Caco-2 (cell line): Measurements from ENCODE around the gene OR9Q1. TPM values are rescaled to one million over a fixed set of nuclear protein-coding genes. Genes with fewer than 3 reads are reported as not detected.

ENCODE experiments used
- BruUV-seq: library from RNA; stranded (reverse); fragments of 400-500 nt; replicated peaks from 2 replicates; lab custom pipeline; 2021; lab: Mats Ljungman, UMichigan
- CTCF ChIA-PET: fragments of 300-600 bp; sonication (Branson Sonifier 250); formaldehyde crosslinking; loops from one replicate; lab custom pipeline; 2022; ENCODE audit warnings: antibody characterized with exemption; lab: Charles Lee
- POLR2A ChIA-PET: fragments of 300-600 bp; sonication (Branson Sonifier 250); formaldehyde crosslinking; loops from one replicate; lab custom pipeline; 2022; ENCODE audit warnings: antibody characterized with exemption; lab: Charles Lee
- DNase-seq, 2 experiments: peaks; one replicate each; pipeline versions ENCODE4 v3.0.0 to v3.0.0-alpha.2; 2020 to 2022
- H3K27me3 ChIP-seq: replicated peaks from 2 replicates; pipeline ENCODE4 v1.6.0; 2011; ENCODE audit warnings: low read length; ENCODE audit not compliant: control insufficient read depth, insufficient read depth
- H3K36me3 ChIP-seq: 2 replicates; pipeline ENCODE4 v1.5.1; 2011; ENCODE audit warnings: low read length; ENCODE audit not compliant: control insufficient read depth, insufficient read depth
- H3K4me1 ChIP-seq: fragments of 250-450 bp; sonication (Bioruptor Pico); 2 replicates; pipeline ENCODE4 v1.5.1; 2020; ENCODE audit warnings: mild to moderate bottlenecking
- H3K4me3 ChIP-seq: 2 replicates; pipeline ENCODE4 v1.5.1; 2011; ENCODE audit warnings: low read depth, mild to moderate bottlenecking, control low read depth, low read length
- H3K9me3 ChIP-seq: fragments of 250-450 bp; sonication (Bioruptor Pico); 2 replicates; pipeline ENCODE4 v1.5.1; 2020; ENCODE audit warnings: mild to moderate bottlenecking, moderate library complexity
- H3K27ac Mint-ChIP-seq: one replicate; pipeline ENCODE4 v1.8.0; 2022; ENCODE audit warnings: mixed read lengths; ENCODE audit not compliant: unreplicated experiment
- H3K27me3 Mint-ChIP-seq: one replicate; pipeline ENCODE4 v1.8.0; 2022; ENCODE audit warnings: mixed read lengths; ENCODE audit not compliant: insufficient read depth, unreplicated experiment
- H3K36me3 Mint-ChIP-seq: one replicate; pipeline ENCODE4 v1.8.0; 2022; ENCODE audit warnings: mild to moderate bottlenecking, mixed read lengths; ENCODE audit not compliant: insufficient read depth, unreplicated experiment
- H3K4me1 Mint-ChIP-seq: one replicate; pipeline ENCODE4 v1.8.0; 2022; ENCODE audit warnings: low read depth, mixed read lengths; ENCODE audit not compliant: unreplicated experiment
- H3K4me3 Mint-ChIP-seq: one replicate; pipeline ENCODE4 v1.8.0; 2022; ENCODE audit warnings: mild to moderate bottlenecking, moderate library complexity, mixed read lengths; ENCODE audit not compliant: unreplicated experiment
- H3K9me3 Mint-ChIP-seq: one replicate; pipeline ENCODE4 v1.8.0; 2022; ENCODE audit warnings: mixed read lengths; ENCODE audit not compliant: unreplicated experiment
- CTCF ChIP-seq, 2 experiments: fragments of 200-600 bp in 1 of 2; IDR thresholded peaks; 1 replicate in 1 of 2; 2 replicates in 1 of 2; pipeline versions ENCODE4 v1.5.1 to v1.8.0; 2011 to 2022; ENCODE audit warnings: antibody characterized with exemption in 1 of 2, control low read depth in 1 of 2, inconsistent platforms in 1 of 2, low read depth in 1 of 2, low read length in 1 of 2, mild to moderate bottlenecking in 1 of 2, moderate library complexity in 1 of 2; ENCODE audit not compliant: insufficient read depth in 1 of 2, severe bottlenecking in 1 of 2, unreplicated experiment in 1 of 2
- intact Hi-C: fragments of 100-400 bp; cut with micrococcal nuclease; formaldehyde crosslinking; loops from one replicate; pipeline ENCODE4 v1.10.0; 2022; ENCODE audit not compliant: unreplicated experiment
- total RNA-seq: library from RNA; stranded (reverse); gene quantifications from 2 replicates; pipeline ENCODE4 v1.2.3, GENCODE V29; 2022

Gene OR9Q1
- total RNA-seq, 1 experiment from 2014 or later = not detected

- no peaks in the 10 kb centered on the region for H3K36me3 ChIP-seq
- H3K4me3 Mint-ChIP-seq = no peak overlapping the region
- no peaks in the 10 kb centered on the region for H3K4me1 ChIP-seq
- POLR2A ChIA-PET = no interaction called here
- no peak for DNase-seq
- no peaks in the 10 kb centered on the region for H3K4me1 Mint-ChIP-seq
- H3K4me3 ChIP-seq = no peak overlapping the region
- TF ChIP-seq CTCF (IDR thresholded peaks at IDR 0.05; ENCODE audit: insufficient read depth in 1 of 2, low read depth in 1 of 2, low read length in 1 of 2, severe bottlenecking in 1 of 2, unreplicated experiment in 1 of 2) = no peak
- no peaks in the 10 kb centered on the region for H3K9me3 ChIP-seq
- H3K27me3 ChIP-seq = no peaks in the 10 kb centered on the region
- H3K9me3 Mint-ChIP-seq = no peaks in the 10 kb centered on the region
- H3K36me3 Mint-ChIP-seq = no peaks in the 10 kb centered on the region
- H3K27me3 Mint-ChIP-seq = no peaks in the 10 kb centered on the region
- CTCF ChIA-PET = no interaction called here
- intact Hi-C loops = loop anchor here (10.0 kb wide), 1 partner anchor 447 kb away; no protein-coding TSS in a partner anchor
- no TSS peak for BruUV-seq
- H3K27ac Mint-ChIP-seq = no peak overlapping the region
These were observed 44.0 kb downstream of the OR9Q1 start for GRCh38 chr11:58067685-58068084.

GRCh38 chr11:58068655-58069054 lies 45.0 kb downstream of the OR9Q1 start:
- no peak for TF ChIP-seq CTCF (IDR thresholded peaks at IDR 0.05; ENCODE audit: insufficient read depth in 1 of 2, low read depth in 1 of 2, low read length in 1 of 2, severe bottlenecking in 1 of 2, unreplicated experiment in 1 of 2)
- no peaks in the 10 kb centered on the region for H3K36me3 ChIP-seq
- Mint-ChIP-seq H3K4me1 (no peaks in the 10 kb centered on the region), H3K9me3 (no peaks in the 10 kb centered on the region), H3K4me3 (no peak overlapping the region), H3K27me3 (no peaks in the 10 kb centered on the region), H3K27ac (no peak overlapping the region), H3K36me3 (no peaks in the 10 kb centered on the region)
- H3K27me3 ChIP-seq = no peaks in the 10 kb centered on the region
- ChIA-PET CTCF (no interaction called here), POLR2A (no interaction called here)
- H3K4me3 ChIP-seq = no peak overlapping the region
- intact Hi-C loops = loop anchor here (10.0 kb wide), 1 partner anchor 446 kb away; no protein-coding TSS in a partner anchor
- no TSS peak for BruUV-seq
- DNase-seq = no peak
- H3K4me1 ChIP-seq = no peaks in the 10 kb centered on the region
- no peaks in the 10 kb centered on the region for H3K9me3 ChIP-seq

GRCh38 chr11:58070585-58070984 lies 46.9 kb downstream of the OR9Q1 start:
- ChIA-PET CTCF (no interaction called here), POLR2A (no interaction called here)
- no peak for DNase-seq
- intact Hi-C loops = no loop called here
- no peaks in the 10 kb centered on the region for H3K36me3 Mint-ChIP-seq
- H3K27me3 Mint-ChIP-seq = no peaks in the 10 kb centered on the region
- Histone ChIP-seq H3K36me3 (no peaks in the 10 kb centered on the region), H3K4me1 (no peaks in the 10 kb centered on the region), H3K4me3 (no peak overlapping the region), H3K9me3 (no peaks in the 10 kb centered on the region), H3K27me3 (no peaks in the 10 kb centered on the region)
- no peak overlapping the region for H3K4me3 Mint-ChIP-seq
- no peaks in the 10 kb centered on the region for H3K4me1 Mint-ChIP-seq
- no peak for TF ChIP-seq CTCF (IDR thresholded peaks at IDR 0.05; ENCODE audit: insufficient read depth in 1 of 2, low read depth in 1 of 2, low read length in 1 of 2, severe bottlenecking in 1 of 2, unreplicated experiment in 1 of 2)
- H3K27ac Mint-ChIP-seq = no peak overlapping the region
- no TSS peak for BruUV-seq
- H3K9me3 Mint-ChIP-seq = no peaks in the 10 kb centered on the region
